ENCODE results near the gene LAMB1. TPM values are rescaled to one million over a fixed set of nuclear protein-coding genes. Genes with fewer than 3 reads are reported as not detected.

Gene LAMB1
- total RNA-seq, 1 experiment from 2014 or later, result 32.0 TPM

GRCh38 chr7:108004220-108005142 is 1.5 kb upstream of the LAMB1 start:
- H2AFZ ChIP-seq (ENCODE audit: low read depth, low read length, poor library complexity, severe bottlenecking), result no peak overlapping the region
- POLR2A ChIA-PET, result no interaction called here
- H3K79me2 ChIP-seq (ENCODE audit: insufficient read depth, low read length), result no peaks in the 10 kb centered on the region
- H3K4me1 ChIP-seq (ENCODE audit: control insufficient read depth in 1 of 2, insufficient read depth in 2 of 2, low read length in 2 of 2), result peaks cover 0 to 11% of the 10 kb centered on the region in 2 experiments; a peak in 2 of 4 replicates
- H3K9ac ChIP-seq (ENCODE audit: low read length), result no peak overlapping the region
- no peaks in the 10 kb centered on the region; the same call in 1 of the 2 replicates for H3K27me3 ChIP-seq (ENCODE audit: insufficient read depth, low read length)
- intact Hi-C loops (cut with micrococcal nuclease), result no loop called here
- H3K9me3 ChIP-seq (ENCODE audit: control insufficient read depth in 1 of 2, insufficient read depth in 1 of 2, low read depth in 1 of 2, low read length in 2 of 2), result no peaks in the 10 kb centered on the region
- ATAC-seq, result no peak
- no peak overlapping the region for H3K27ac ChIP-seq (ENCODE audit: low read depth, low read length)
- no peak for TF ChIP-seq RAD21 (IDR thresholded peaks at IDR 0.05; ENCODE audit: low read depth)
- TF ChIP-seq POLR2AphosphoS5 (IDR thresholded peaks at IDR 0.05; ENCODE audit: low read depth, low read length), result no peak
- TF ChIP-seq ELF1 (IDR thresholded peaks at IDR 0.05; ENCODE audit: borderline replicate concordance, low read depth), result no peak
- TF ChIP-seq ZNF274 (IDR thresholded peaks at IDR 0.05; ENCODE audit: low read depth, low read length), result no peak
- no peak for TF ChIP-seq SIN3A (IDR thresholded peaks at IDR 0.05; ENCODE audit: low read depth)
- TF ChIP-seq CEBPB (IDR thresholded peaks at IDR 0.05; ENCODE audit: low read depth), result no peak
- H3K36me3 ChIP-seq (ENCODE audit: control insufficient read depth in 1 of 2, insufficient read depth in 2 of 2, low read length in 2 of 2), result no peaks in the 10 kb centered on the region
- DNase-seq (ENCODE audit: low read depth, low spot score), result no peak
- no peak overlapping the region for H3K4me2 ChIP-seq (ENCODE audit: low read length)
- H3K9me2 ChIP-seq (ENCODE audit: insufficient read depth), result no peaks in the 10 kb centered on the region
- no peaks in the 10 kb centered on the region for H4K20me1 ChIP-seq (ENCODE audit: insufficient read depth)
- RAD21 ChIA-PET (ENCODE audit: low non-redundant PET in 1 of 2, low total read pairs in 2 of 2, uncharacterized antibody in 2 of 2, unreplicated experiment in 2 of 2), result no interaction called here
- CTCF ChIA-PET, result interaction anchor here (1.3 kb wide), 1 partner anchor 12 kb away, joined by 3 read pairs; no protein-coding TSS in a partner anchor
- BruUV-seq (replicated peaks), result no TSS peak
- no peak overlapping the region for H3K4me3 ChIP-seq (replicated peaks in 1 of 2; ENCODE audit: low read depth in 1 of 2, low read length in 2 of 2)

GRCh38 chr7:108003599-108003935 is 606 bp upstream of the LAMB1 start:
- ATAC-seq (no peak), DNase-seq (ENCODE audit: low read depth, low spot score) (no peak)
- H3K9me2 ChIP-seq (ENCODE audit: insufficient read depth), result no peaks in the 10 kb centered on the region
- no TSS peak for BruUV-seq (replicated peaks)
- no peaks in the 10 kb centered on the region for H3K36me3 ChIP-seq (ENCODE audit: control insufficient read depth in 1 of 2, insufficient read depth in 2 of 2, low read length in 2 of 2)
- H3K4me2 ChIP-seq (ENCODE audit: low read length), result peak overlapping the region; percentile 94
- POLR2A ChIA-PET, result no interaction called here
- RAD21 ChIA-PET (ENCODE audit: low non-redundant PET in 1 of 2, low total read pairs in 2 of 2, uncharacterized antibody in 2 of 2, unreplicated experiment in 2 of 2), result no interaction called here
- TF ChIP-seq RAD21 (IDR thresholded peaks at IDR 0.05; ENCODE audit: low read depth), result no peak
- TF ChIP-seq SRF (IDR thresholded peaks at IDR 0.05; ENCODE audit: low read depth), result no peak
- H3K27me3 ChIP-seq (ENCODE audit: insufficient read depth, low read length), result no peaks in the 10 kb centered on the region; the same call in 1 of the 2 replicates
- H2AFZ ChIP-seq (ENCODE audit: low read depth, low read length, poor library complexity, severe bottlenecking), result peak overlapping the region; percentile 55
- H3K79me2 ChIP-seq (ENCODE audit: insufficient read depth, low read length), result no peaks in the 10 kb centered on the region
- no peak overlapping the region for H3K27ac ChIP-seq (ENCODE audit: low read depth, low read length)
- CTCF ChIA-PET, result interaction anchor here (1.3 kb wide), 1 partner anchor 13 kb away, joined by 3 read pairs; no protein-coding TSS in a partner anchor
- peak overlapping the region; percentile 66 to 78 for H3K4me3 ChIP-seq (replicated peaks in 1 of 2; ENCODE audit: low read depth in 1 of 2, low read length in 2 of 2)
- intact Hi-C loops (cut with micrococcal nuclease), result no loop called here
- peak overlapping the region; percentile 61; the same call in 1 of the 2 replicates for H3K9ac ChIP-seq (ENCODE audit: low read length)
- peaks cover 4 to 18% of the 10 kb centered on the region in 2 experiments; a peak in 2 of 4 replicates for H3K4me1 ChIP-seq (ENCODE audit: control insufficient read depth in 1 of 2, insufficient read depth in 2 of 2, low read length in 2 of 2)
- H4K20me1 ChIP-seq (ENCODE audit: insufficient read depth), result no peaks in the 10 kb centered on the region
- no peaks in the 10 kb centered on the region for H3K9me3 ChIP-seq (ENCODE audit: control insufficient read depth in 1 of 2, insufficient read depth in 1 of 2, low read depth in 1 of 2, low read length in 2 of 2)

All from HCT116 (cell line).